GM19043 (cell line): ENCODE measurements around the gene ORM1.
"Not testable (repeated sequence)": the region's sequence is repeated elsewhere in the genome, so short reads cannot be mapped to it uniquely, and the experiment has no call there.

ENCODE experiments used
- ATAC-seq: cut with Tn5 transposase; IDR thresholded peaks from one replicate; pipeline ENCODE4 v1.9.1; 2021; ENCODE audit warnings: low read depth; ENCODE audit not compliant: unreplicated experiment

ORM1 gene

DNA sequence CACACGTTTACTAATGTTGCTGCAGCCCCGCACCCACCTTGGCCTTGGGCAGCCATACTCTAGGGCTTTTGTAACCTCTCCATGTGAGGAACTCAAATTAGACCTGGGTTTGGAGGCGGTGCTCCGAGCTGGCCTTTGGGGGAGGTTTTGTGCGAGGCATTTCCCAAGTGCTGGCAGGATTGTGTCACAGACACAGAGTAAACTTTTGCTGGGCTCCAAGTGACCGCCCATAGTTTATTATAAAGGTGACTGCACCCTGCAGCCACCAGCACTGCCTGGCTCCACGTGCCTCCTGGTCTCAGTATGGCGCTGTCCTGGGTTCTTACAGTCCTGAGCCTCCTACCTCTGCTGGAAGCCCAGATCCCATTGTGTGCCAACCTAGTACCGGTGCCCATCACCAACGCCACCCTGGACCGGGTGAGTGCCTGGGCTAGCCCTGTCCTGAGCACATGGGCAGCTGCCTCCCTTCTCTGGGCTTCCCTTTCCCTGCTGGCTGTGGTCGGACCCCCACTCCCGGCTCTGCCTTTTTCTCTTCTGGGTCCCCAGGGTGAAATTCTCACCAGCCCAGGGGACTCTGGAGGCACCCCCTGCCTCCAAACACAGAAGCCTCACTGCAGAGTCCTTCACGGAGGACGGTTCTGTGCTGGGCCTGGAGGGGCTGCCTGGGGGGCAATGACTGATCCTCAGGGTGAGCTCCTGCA is at the start of gene ORM1:
TSS of gene ORM1 (plus strand) at position 268 of the 701 bp plus-strand sequence. CDS start at position 304, 36 bp downstream.
- ATAC-seq = not testable (repeated sequence)

DNA sequence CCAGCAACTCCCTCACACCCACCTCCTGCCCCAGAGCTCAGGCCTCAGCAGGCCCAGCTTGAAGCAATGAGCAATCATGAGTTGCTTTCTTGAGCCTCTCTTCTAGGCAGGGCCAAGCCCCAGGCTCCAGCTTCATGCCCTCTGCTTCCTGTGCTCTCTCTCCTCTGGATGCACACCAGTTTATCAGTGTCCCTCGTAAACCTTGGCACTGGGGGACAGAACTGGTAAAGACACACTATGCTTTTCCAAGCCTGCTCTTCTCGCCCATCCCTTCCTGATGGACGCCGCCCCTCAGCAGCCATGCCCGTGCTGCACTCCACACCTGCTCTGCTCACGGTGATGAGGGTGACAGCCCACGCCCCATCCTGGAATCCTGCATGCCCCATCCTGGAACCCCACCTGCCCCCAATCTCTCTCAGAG is 49.4 kb upstream of the ORM1 start:
- ATAC-seq = no peak

- no peak for ATAC-seq
Measured at GRCh38 chr9:114274217-114274616, 48.7 kb upstream of the ORM1 start.

DNA sequence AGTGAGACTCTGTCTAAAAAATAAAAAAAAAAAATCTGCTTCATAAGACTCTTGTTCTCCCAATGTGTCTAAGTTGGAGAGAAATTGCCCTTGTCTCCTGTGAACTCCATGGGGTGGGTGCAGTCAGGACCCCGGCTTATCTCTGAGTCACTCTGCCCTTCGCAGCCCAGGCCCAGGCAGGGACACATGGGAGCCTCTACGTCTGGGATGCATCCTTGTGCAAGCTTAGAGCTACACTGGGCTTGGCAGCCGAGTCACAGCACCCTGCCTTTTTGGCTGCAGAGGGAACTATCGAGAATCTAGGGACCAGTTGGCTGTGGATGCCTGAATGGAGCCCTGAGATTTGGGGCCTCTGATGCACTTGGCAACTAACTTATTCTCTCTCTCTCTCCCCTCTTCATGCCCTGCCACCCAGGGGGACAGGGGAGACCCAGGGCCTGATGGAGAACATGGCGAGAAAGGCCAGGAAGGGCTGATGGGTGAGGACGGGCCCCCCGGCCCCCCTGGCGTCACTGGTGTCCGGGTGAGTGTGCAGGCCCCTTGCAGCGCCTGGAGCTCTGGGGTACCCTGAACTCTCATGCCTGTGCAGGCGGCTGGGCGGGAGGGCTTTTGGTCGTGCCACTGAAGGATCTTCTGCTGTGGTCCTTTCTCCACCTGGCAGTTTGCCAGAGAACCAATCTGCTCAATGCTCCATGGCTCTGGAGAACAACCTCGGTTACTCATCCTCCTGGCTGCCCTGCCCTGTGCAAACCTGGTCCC is 47.5 kb upstream of the ORM1 start:
- no peak for ATAC-seq

DNA sequence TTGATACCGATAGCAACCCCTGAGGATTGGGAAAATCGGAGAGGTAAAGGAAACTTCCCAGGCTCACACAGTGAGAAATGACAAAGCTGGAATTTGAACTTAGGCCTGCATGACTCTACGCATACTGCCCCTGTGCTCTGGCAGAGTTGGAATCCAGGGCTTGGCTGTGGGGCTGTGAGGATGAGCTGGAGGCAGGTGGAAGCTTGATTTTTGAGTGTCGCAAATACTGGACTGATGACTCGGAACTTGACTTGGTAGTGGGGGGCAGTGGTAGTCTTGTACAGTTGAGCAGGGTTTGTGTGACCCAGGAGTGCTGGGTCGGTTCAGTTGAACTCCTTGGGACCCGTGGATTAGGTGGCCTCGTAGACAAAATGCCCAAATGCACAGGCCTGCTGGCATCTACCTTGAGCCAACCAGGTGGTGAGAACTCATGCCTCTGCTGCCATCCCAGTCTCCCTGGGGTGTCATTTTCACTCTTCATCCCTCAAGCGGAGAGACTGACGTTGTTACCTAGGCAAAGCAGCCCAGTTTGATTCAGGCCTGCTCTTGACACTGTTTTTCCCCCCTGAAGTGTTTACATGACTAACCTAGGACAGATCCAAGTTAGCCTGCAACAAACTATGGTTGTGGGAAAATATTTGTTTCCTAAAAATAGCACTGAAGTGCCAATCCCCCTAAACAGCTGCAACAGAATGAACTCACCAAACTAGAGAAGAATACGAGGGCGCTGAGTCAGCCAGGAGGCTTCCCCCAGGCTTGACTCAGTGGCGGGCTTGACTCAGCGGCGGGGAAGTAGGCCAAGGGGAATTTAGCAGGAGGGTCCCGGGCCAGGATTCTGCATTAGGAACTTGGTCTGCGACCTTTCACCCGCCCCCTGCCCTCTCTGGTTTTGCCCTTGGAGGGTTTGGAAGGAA is 45.7 kb upstream of the ORM1 start:
- ATAC-seq = no peak

DNA sequence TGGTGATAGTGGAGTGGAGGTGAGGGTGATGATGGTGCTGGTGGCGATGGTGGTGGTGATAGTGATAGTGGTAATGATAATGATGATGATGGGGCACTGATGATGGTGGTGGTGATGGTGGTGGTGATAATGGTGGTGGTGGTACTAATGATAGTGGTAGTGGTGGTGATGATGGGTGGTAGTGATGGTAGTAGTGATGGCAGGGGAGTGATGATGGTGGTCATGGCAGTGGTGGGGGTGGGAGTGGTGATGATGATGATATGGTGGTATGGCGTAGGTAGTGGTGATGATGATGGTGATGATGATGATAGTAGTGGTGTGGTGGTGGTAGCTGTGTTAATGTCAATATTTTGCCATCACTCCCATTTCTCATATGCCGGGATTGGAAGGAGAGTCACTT is 44.5 kb upstream of the ORM1 start:
- no peak for ATAC-seq

GRCh38 chr9:114278881-114279570 is 43.9 kb upstream of the ORM1 start:
- ATAC-seq = no peak

DNA sequence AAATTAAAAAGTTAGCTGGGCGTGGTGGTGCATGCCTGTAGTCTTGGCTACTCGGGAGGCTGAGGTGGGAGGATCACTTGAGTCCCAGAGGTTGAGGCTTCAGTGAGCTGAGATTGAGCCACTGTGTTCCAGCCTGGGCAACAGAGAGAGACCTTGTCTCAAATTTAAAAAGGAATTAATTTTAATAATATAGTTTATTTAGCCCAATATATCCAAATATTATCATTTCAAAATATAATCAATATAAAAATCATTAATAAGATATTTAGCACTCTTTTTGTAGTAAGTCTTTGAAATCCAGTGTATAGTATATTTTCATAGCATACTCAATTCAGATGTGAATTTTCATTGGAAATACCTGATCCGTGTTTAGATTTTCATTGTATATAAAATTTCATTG is 43.2 kb upstream of the ORM1 start:
- no peak for ATAC-seq

GRCh38 chr9:114280636-114281472 is 42.0 kb upstream of the ORM1 start:
- ATAC-seq = no peak

GRCh38 chr9:114281473-114282103 is 41.3 kb upstream of the ORM1 start:
- no peak for ATAC-seq

DNA sequence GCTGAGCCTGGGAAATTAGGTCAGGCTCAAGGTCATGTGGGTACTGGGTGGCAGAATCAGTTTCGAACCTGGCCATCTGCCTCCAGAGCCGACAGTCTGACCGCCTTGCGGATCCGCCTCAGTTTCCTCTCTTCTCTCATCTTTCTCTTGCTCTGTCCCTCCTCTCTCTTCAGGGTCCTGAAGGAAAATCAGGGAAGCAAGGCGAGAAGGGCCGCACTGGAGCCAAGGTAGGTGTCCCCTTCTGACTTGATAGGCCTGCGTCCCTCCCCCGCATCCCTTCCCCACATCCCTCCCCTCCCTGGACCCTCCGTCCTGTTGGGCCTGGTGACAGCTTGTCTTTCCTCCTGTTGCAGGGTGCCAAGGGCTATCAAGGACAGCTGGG is 40.8 kb upstream of the ORM1 start:
- ATAC-seq = no peak

DNA sequence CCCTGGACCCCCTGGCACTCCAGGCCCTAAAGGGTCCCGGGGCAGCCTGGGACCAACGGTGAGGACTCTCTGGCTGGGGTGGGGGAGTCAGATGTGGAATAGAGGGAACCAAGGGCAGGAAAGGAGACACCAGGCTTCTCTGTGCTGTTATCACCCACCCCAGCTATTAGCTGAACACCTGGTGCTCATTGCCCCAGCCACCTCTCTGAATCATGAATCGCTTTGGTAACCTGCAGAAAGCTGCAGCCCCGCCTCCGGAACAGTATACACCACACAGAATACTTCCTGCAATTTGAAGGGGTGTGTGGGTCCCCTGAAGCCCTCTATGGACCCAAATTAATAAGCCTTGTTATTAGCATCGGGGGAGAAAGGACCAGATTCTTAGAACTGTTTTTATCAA is 40.4 kb upstream of the ORM1 start:
- ATAC-seq = no peak

DNA sequence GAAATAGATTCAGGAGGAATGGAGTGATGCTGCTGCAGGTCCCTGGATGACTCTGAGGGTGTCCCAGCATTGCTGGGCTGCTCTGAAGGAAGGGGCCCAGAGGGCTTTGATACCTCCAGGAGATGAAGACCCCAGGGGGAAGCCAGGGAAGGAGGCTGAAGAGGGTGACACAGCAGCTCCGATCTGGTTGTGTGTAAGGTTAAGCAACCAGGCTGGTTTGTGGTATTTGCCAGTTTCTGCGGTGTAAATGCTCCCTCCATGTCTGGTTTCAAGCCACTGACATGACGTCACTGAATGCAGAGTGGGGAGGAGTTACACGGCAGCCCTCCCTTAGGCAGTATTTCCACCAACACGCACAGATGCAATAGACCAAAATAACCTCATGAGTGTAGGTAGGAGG is 40.0 kb upstream of the ORM1 start:
- no peak for ATAC-seq

DNA sequence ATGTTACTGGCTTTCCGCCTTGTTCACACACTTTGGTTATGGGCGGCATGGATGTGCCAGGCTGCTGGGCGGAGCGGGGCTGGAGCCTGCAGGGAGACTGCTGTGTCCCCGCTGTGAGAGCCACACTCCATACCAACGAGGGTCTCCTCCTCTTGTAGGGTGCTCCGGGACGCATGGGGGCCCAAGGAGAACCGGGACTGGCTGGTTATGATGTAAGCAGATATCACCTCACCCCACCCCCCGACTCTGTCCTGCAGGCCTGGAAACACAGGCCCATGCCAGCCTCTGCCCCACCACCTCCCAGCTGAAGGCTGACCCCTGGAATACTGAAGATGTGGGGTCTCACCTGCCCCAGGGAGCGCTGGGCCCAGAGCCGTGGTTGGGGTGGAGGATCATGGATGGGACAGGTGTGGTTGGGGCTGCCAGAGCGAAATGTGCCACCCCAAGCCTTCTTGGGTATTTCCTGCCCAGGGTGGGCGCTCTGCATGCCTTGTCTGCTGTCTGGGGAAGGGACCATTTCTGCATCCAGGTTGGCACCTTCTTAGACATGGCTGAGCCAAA is 39.3 kb upstream of the ORM1 start:
- no peak for ATAC-seq

- no peak for ATAC-seq
Measured at GRCh38 chr9:114284316-114285060, 38.4 kb upstream of the ORM1 start.

DNA sequence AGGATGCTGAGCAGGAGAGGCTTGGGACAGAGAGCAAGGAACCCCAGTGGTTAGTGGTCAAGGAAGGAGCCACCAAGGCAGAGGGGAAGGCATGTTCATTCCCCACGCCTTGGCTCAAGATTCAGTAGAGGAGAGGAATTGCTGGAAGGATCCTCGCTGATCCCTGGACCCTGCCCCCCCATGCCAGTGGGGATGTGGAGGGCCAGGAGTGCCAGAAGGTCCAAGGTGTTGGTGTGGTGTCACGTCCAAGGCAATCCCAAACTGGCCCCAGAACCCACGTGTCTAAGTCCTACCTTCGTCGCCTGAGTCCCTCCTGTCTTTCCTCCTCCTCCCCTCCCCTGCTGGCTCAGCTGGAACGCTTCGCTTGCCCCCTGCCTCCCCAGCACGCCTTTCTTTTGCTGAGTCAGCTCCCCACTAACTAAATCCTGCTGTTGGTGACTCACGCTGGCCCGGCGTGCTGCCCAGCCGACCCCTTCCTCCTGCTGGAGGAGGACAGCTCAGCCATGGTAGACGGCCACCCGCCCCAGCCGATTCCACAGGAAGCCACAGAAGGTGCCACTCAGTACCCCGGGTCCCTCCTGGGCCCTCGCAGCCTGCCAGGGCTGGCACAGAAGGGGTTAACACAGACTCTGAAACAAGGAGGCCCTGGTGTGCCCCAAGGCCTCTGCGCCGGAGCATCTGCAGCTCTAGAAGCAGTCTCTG is 37.6 kb upstream of the ORM1 start:
- ATAC-seq = no peak

- no peak for ATAC-seq
Measured at GRCh38 chr9:114286146-114286679, 36.7 kb upstream of the ORM1 start.
